ENCODE results near the gene AHCTF1.

The AHCTF1 gene

GRCh38 chr1:246931549-246932365, at the start of gene AHCTF1:
AHCTF1 (minus strand) TSS chr1:246931948; CDS start chr1:246918370, 13,578 bp downstream.
- DNase-seq (ENCODE audit: low read depth), result peak; percentile 97

GRCh38 chr1:246978785-246979184, 47.0 kb upstream of the AHCTF1 start:
- no peak for DNase-seq (ENCODE audit: low read depth)

- DNase-seq (ENCODE audit: low read depth), result no peak
Measured at GRCh38 chr1:246978281-246978680, 46.5 kb upstream of the AHCTF1 start.

GRCh38 chr1:246971969-246972368, 40.2 kb upstream of the AHCTF1 start:
- no peak for DNase-seq (ENCODE audit: low read depth)

- DNase-seq (ENCODE audit: low read depth), result peak; percentile 45
Measured at GRCh38 chr1:246971090-246971721, 39.5 kb upstream of the AHCTF1 start.

GRCh38 chr1:246969621-246970020, 37.9 kb upstream of the AHCTF1 start:
- DNase-seq (ENCODE audit: low read depth), result no peak

- no peak for DNase-seq (ENCODE audit: low read depth)
Measured at GRCh38 chr1:246966502-246966901, 34.8 kb upstream of the AHCTF1 start.

- peak; percentile 62 for DNase-seq (ENCODE audit: low read depth)
Measured at GRCh38 chr1:246959944-246960693, 28.4 kb upstream of the AHCTF1 start.

GRCh38 chr1:246954126-246954525, 22.4 kb upstream of the AHCTF1 start:
- DNase-seq (ENCODE audit: low read depth), result no peak

- DNase-seq (ENCODE audit: low read depth), result no peak
Measured at GRCh38 chr1:246951413-246951812, 19.7 kb upstream of the AHCTF1 start.

GRCh38 chr1:246949956-246950355, 18.2 kb upstream of the AHCTF1 start:
- DNase-seq (ENCODE audit: low read depth), result peak; percentile 19

- peak; percentile 88 for DNase-seq (ENCODE audit: low read depth)
Measured at GRCh38 chr1:246947255-246947654, 15.5 kb upstream of the AHCTF1 start.

GRCh38 chr1:246946366-246946765, 14.6 kb upstream of the AHCTF1 start:
- DNase-seq (ENCODE audit: low read depth), result no peak

- DNase-seq (ENCODE audit: low read depth), result no peak
Measured at GRCh38 chr1:246934765-246935164, 3.0 kb upstream of the AHCTF1 start.

- no peak for DNase-seq (ENCODE audit: low read depth)
Measured at GRCh38 chr1:246933893-246934292, 2.1 kb upstream of the AHCTF1 start.

GRCh38 chr1:246932366-246932700, 585 bp upstream of the AHCTF1 start:
- DNase-seq (ENCODE audit: low read depth), result no peak

- peak; percentile 45 for DNase-seq (ENCODE audit: low read depth)
Measured at GRCh38 chr1:246930830-246931548, 759 bp downstream of the AHCTF1 start.

- DNase-seq (ENCODE audit: low read depth), result no peak
Measured at GRCh38 chr1:246925997-246926626, 5.6 kb downstream of the AHCTF1 start.

- no peak for DNase-seq (ENCODE audit: low read depth)
Measured at GRCh38 chr1:246923900-246924299, 7.8 kb downstream of the AHCTF1 start.

GRCh38 chr1:246923482-246923881, 8.3 kb downstream of the AHCTF1 start:
- no peak for DNase-seq (ENCODE audit: low read depth)

- no peak for DNase-seq (ENCODE audit: low read depth)
Measured at GRCh38 chr1:246921481-246921880, 10.3 kb downstream of the AHCTF1 start.

- no peak for DNase-seq (ENCODE audit: low read depth)
Measured at GRCh38 chr1:246919902-246920301, 11.8 kb downstream of the AHCTF1 start.

Data from fibroblast of gingiva (primary cell).